ENCODE measurements around the gene TULP3.
A peak's percentile ranks its signal among the peaks of the same experiment; 100 is the strongest.

Gene TULP3, protein sequence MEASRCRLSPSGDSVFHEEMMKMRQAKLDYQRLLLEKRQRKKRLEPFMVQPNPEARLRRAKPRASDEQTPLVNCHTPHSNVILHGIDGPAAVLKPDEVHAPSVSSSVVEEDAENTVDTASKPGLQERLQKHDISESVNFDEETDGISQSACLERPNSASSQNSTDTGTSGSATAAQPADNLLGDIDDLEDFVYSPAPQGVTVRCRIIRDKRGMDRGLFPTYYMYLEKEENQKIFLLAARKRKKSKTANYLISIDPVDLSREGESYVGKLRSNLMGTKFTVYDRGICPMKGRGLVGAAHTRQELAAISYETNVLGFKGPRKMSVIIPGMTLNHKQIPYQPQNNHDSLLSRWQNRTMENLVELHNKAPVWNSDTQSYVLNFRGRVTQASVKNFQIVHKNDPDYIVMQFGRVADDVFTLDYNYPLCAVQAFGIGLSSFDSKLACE

DNA sequence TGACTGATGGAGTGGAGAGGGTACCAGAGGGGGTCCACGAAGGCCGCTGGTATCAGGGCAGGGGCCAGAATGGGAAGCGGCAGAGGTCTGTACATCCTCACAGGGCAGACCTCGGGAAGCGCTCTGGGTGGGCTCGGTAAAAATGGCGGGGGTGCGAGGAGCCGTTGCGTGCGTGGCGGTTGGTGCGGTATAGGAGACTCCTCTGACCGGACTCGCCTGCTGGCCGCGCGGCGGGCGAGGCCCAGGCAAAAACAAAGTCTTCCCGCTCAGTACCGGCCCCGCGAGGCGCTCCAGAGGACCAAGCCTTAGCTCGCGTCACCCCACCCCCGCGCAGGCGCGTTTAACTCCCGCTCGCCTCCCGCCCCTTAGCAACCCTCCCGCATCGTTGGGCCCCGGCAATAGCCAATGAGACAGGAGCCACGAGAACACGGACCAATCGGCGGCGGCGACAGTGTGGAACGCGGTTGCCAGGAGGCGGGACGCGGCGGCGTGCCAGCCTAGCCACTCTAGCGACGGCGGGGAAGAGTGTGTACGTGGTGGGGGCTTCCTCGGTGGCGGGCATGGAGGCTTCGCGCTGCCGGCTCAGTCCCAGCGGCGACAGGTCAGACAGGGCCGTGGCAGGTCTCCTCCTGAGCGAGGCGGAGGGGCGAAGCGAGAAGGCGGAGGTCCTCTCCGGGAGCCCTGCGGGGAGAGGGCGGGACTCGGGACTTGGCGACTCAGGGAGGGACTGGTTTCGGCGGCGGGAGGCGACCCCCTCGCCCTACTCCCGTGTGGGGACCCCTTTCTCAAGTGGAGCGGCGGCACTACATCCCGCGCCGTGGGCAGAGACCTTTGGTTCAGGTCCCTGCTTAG is at the start of gene TULP3:
Gene TULP3 (plus strand): TSS at position 504 of the 852 bp plus-strand sequence. CDS start 57 bp downstream, at position 561.
- TF ChIP-seq, protein P1, sequence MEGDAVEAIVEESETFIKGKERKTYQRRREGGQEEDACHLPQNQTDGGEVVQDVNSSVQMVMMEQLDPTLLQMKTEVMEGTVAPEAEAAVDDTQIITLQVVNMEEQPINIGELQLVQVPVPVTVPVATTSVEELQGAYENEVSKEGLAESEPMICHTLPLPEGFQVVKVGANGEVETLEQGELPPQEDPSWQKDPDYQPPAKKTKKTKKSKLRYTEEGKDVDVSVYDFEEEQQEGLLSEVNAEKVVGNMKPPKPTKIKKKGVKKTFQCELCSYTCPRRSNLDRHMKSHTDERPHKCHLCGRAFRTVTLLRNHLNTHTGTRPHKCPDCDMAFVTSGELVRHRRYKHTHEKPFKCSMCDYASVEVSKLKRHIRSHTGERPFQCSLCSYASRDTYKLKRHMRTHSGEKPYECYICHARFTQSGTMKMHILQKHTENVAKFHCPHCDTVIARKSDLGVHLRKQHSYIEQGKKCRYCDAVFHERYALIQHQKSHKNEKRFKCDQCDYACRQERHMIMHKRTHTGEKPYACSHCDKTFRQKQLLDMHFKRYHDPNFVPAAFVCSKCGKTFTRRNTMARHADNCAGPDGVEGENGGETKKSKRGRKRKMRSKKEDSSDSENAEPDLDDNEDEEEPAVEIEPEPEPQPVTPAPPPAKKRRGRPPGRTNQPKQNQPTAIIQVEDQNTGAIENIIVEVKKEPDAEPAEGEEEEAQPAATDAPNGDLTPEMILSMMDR (IDR thresholded peaks at IDR 0.05; ENCODE audit: low read depth, low read length), result peak; percentile 5
- DNase-seq (ENCODE audit: extremely low read depth, low read depth), result peak; percentile 95

DNA sequence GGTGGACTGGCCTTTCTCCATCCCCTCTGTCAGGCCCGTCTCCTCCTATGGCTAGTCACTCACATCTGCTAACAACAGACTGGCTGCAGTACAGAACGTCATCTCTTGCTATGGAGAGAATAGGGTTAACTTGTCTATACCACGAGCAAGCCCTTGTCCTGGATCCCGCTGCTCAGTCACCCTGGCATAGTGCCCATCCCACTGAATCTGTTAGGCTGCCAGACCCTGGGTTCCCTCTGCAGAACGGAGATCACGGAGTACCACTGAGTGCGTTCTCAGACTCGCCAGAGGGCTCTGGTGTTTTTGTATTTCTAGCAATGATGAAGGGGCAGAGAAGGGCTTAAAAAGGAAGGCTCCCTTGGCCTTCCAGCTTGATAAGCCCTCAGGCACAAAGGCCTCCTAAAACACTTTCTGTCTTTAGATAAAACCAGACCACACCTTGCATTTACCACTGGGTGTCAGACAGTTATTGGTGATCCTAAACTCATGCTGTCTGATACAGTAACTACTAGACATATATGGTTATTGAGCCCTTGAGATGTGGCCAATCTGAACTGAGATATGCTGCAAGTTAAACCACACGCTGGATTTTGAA is 49.5 kb upstream of the TULP3 start:
- TF ChIP-seq, protein P1 (IDR thresholded peaks at IDR 0.05; ENCODE audit: low read depth, low read length), result no peak
- no peak for DNase-seq (ENCODE audit: extremely low read depth, low read depth)

DNA sequence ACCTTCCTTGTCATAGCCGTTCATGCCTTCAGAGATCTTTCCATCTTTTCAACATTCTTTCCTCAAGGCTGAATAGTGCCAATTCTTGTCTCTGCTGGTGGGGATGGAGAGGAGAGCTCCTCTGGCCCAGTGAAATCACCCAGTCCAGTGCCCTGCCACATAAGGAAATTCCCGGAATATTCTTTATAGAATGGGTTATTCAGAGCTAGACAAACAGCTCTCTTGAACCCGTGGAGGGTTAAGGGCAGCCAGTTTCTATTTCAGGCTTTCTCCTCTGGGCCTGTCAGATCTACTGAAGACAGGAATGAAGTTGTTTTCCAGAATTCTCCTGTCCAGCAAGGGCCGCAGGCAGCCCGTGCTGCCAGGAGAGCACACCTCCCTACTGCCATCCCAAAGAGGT is 47.7 kb upstream of the TULP3 start:
- no peak for DNase-seq (ENCODE audit: extremely low read depth, low read depth)
- TF ChIP-seq, protein P1 (IDR thresholded peaks at IDR 0.05; ENCODE audit: low read depth, low read length), result no peak

- TF ChIP-seq, protein P1 (IDR thresholded peaks at IDR 0.05; ENCODE audit: low read depth, low read length), result no peak
- no peak for DNase-seq (ENCODE audit: extremely low read depth, low read depth)
Observed at GRCh38 chr12:2844786-2845185, 45.9 kb upstream of the TULP3 start.

- no peak for DNase-seq (ENCODE audit: extremely low read depth, low read depth)
- TF ChIP-seq, protein P1 (IDR thresholded peaks at IDR 0.05; ENCODE audit: low read depth, low read length), result no peak
Observed at GRCh38 chr12:2845280-2845679, 45.4 kb upstream of the TULP3 start.

GRCh38 chr12:2851931-2852330 is 38.8 kb upstream of the TULP3 start:
- DNase-seq (ENCODE audit: extremely low read depth, low read depth), result no peak
- TF ChIP-seq, protein P1 (IDR thresholded peaks at IDR 0.05; ENCODE audit: low read depth, low read length), result no peak
